Fibroblast of skin of left biceps (primary cell): Measurements from ENCODE around the gene PMS2.
"Not testable (repeated sequence)": the region's sequence is repeated elsewhere in the genome, so short reads cannot be mapped to it uniquely, and the experiment has no call there.

Experiments
- DNase-seq, 2 experiments: peaks; one replicate each; pipeline ENCODE4 v3.0.0-alpha.2; 2013; ENCODE audit warnings: low read depth in 2 of 2

Gene PMS2

DNA sequence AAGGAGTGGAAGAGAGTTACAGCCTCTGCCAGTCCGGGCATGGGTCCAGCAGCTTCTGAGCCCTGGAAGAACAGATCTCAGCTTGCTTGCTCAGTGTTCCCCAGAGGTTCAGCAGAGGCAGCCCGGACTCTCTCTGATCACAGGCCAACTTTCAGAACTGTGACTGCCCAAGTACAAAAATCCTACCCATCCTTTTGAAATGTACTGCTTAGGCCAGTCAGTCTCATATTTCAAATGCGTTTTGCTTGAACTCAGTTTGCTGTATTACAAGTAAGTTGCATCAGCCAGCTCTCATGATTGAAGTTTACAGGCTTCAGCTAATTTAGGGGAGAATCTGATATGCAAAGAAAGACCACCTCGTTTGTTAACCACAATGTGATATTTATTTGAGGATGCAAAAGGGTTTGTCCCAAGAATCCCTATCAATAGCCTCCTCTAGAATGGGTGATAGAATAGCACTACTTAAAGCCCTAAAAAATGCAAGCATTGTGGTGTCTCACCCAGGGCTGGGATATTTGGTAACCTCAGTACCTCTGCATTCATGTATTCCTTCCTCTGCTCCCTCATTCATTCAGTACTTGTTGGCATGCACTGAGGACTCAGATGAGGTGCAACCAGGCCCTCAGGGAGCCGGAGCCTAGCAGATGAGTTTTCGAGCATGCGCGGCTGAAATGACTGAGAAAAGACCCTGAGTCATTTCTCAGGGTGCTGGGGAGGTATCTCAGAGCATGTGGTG, 7.2 kb upstream of the PMS2 start:
- peak; percentile 88 to 91 for DNase-seq

DNA sequence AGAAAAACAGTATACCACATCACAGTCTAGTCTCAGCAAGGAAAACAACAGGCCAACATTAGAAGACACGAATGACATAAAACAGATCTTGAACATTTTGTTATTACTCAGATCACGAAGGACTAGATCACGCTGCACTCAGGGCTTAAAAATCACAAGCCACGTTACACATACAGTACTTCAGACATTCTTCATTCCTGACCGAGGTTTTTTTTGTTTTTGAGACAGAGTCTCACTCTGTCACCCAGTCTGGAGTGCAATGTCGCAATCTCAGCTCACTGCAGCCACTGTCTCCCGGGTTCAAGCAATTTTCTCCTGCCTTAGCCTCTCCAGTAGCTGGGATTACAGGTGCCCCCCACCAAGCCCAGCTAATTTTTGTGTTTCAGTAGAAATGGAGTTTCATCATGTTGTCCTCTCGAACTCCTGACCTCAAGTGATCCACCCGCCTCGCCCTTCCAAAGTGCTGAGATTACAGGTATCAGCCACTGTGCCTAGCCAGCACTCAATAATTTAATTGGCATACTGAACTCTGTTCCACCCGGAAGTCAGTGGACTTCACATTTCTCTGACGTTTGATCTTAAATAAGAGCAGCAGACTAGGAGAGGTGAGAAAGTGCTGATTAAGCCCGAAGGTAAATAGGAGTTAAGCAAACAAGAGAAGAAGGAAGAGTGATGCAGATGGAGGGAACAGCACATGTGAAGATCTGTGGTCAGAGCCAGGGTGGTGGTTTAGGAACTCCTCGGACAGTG, 3.7 kb upstream of the PMS2 start:
- no peak for DNase-seq

DNA sequence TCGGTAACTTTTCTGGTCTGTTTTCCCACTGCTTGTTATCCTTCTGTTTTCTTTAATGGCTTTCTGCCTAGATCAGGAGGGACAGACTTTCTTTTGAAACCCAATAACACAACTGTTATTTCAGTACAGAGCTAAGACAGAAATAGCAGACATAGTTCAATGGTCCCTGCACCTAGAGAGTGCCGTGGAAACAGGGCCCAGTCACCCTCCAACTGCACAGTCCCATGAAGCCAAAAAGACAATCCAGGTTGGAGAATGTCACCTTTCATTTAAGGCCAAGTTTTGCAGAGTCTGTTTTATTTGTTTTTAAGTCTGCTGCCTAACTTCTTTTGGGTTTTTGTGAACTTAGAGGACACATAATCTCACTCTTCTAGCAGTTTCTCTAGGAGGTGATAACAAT, 2.7 kb upstream of the PMS2 start:
- no peak for DNase-seq

DNA sequence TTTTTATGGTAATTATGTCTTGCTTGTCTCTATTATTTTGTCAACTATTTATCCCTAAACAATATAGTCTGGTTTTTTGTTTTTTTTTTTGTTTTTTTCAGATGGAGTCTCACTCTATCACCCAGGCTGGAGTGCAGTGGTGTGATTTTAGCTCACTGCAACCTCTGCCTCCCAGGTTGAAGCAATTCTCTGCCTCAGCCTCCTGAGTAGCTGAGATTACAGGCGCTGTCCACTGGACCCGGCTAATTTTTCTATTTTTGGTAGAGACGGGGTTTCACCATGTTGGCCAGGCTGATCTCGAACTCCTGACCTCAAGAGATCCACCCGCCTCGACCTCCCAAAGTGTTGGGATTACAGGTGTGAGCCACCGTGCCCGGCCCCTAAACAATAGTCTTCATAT, 1.5 kb upstream of the PMS2 start:
- DNase-seq, result not testable (repeated sequence)

DNA sequence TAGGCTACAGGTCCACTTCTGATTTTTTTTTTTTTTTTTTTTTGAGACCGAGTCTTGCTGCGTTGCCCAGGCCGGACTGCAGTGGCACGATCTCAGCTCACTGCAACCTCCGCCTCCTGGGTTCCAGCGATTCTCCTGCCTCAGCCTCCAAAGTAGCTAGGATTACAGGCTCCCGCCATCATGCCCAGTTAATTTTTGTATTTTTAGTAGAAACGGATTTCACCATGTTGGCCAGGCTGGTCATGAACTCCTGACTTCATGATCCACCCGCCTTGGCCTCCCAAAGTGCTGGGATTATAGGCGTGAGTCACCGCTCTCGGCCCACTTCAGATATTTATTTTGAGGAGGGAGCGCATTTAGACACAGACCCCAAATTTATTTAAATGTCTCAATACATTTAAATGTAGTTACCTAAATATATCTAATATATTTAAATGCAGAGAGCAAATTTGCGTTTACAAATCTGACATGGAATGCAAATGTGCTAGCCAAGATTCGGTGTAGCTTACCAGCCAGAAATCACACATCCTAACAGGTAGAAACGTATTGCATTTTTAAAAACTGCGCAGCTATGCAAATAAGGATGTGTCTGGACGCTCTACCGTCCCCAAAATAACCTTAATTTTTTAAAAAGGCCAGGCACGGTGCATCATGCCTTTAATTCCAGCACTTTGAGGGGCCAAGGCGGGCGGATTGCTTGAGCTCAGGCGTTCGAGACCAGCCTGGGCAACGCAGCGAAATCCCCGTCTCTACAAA, 836 bp downstream of the PMS2 start:
- not testable (repeated sequence) for DNase-seq

DNA sequence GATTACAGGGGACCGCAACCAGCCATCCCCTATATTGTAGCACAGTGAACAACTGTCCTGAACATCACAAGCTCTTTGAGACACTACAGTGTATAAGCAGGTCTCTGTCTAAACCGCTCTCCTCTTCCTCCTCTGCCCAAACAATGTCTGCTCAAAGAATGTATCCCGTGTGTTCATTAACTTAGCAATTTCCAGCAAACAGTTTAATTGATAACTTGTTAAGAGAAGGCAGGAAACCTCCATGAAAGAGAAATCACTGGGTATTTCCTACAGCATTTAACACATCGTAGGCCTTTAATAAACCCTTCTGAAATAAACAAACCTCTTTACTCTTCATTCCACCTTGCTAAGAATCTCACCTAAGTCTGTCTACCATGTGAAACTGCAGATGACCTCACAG, 1.5 kb downstream of the PMS2 start:
- DNase-seq, result no peak

DNA sequence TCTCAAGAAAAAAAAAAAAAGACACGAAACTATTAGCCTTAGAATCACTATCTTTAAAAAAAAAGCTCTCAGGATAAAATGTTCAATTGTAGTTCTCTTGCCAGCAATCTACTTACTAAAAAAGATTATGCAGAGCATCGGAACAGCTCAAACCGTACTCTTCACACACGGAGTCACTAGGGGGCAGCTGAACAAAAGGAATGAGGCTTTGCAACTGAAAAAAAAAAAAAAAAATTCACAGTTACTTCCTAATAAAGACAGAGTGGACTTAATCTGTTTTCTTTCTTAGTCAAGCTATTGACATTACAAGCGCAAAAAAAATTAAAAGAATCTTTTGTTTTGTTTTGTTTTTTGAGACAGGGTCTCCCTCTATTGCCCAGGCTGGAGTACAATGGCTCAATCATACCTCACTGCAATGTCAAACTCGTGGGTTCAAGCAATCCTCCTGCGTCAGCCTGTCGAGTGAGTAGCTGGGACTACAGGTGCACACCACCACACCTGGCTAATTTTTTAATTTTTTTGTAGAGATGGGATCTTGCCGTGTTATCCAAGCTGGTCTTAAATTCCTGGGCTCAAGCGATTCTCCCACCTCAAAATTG, 11.5 kb downstream of the PMS2 start:
- peak; percentile 14 to 29 for DNase-seq

DNA sequence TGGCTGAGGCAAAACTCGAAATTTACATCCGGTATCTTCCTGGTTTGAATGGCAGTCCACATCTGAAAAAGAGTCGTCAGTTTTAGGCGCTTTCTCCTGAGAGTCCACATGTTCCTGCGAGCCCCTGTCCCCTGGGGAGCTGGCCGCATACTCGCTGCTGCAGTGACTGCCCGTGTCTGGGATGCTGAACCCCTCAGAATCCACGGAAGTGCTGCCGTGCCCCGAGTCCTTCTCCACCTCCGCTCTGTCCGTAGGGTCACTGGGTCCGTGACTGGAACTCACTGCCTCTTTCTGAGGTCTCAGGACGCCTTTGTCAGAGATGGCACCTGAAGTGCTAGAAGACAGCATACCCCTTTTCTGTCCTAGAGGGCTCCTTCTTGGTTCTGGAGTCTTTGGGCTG, 21.8 kb downstream of the PMS2 start:
- not testable (repeated sequence) for DNase-seq

DNA sequence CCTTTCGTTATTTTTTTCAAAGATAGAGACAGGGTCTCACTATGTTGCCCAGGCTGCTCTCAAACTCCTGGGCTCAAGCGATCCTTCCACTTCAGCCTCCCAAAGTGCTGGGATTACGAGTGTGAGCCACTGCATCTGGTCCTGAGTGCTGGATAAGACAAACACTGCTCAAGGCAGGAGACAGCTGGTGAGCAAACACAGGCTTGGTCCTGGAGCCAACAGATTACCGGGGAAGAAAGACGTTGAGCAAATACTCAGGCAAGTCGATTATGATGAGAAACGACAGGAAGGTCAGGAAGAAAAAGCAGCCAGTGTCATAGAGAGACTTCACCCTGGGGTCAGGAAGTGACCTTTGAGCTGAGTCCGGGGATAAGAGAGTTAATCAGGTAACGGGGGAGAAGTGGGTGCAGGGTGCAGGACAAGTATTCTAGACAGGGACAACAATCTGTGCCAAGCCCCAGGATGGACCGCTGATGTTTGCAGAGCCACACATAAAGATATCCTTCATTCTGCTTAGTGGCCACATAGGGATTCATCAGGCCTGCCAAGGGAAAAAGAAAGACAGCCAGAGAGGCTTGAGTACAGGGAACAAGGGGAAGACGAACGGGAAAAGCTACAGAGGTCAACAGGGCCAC, 29.1 kb downstream of the PMS2 start:
- not testable (repeated sequence) for DNase-seq

DNA sequence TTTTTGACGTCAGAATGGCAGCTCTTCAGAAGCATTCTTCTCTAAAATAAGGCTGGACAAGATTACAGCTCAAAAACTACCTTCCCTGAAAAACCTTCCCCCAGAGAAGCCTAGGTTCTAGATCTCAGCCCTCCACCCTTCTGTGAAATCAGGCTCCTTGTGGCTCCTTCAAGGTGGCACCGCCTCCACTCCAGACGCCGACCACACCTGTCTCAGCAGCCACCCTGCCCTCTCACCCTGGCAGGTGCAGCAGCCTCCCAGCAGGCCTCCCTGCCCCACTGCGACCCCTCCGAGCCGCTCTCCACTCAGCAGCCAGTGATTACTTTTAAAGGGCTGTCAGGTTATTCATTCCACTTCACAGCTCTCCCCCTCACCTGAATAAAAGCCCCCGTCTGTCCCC, 35.3 kb downstream of the PMS2 start:
- not testable (repeated sequence) for DNase-seq

DNA sequence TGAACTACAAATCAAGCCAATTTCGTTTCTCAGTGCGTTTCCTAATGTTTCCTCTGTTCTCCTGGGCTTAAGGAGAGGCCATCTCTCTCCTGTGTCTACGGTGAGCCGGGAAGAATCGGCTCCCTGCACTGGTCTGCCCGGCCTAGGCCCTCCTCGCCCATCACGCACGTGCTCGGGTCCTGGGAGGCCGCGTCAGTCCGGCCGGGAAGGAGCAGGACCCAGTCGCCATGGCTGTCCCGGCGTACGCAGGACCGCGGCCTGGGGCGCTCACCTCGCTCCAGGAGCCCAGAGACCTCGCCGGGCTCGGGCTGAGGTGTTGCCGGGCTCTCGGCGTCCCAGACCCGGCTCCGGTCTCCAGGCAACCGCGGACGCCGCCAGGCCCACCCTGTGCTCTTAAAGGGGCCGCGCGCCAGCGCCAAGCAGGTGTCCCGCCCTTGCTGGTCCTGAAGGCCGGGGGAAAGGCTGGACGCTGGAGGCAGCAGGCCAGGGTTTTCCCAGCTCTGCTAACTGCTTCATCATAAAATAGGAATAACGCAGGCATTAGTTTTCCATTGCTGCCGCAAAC, 38.4 kb downstream of the PMS2 start, which contains the start of gene RSPH10B:
TSS of gene RSPH10B (minus strand) at position 343 of the 565 bp plus-strand sequence. CDS start 3,573 bp downstream, outside the sequence.
- DNase-seq, result not testable (repeated sequence)

DNA sequence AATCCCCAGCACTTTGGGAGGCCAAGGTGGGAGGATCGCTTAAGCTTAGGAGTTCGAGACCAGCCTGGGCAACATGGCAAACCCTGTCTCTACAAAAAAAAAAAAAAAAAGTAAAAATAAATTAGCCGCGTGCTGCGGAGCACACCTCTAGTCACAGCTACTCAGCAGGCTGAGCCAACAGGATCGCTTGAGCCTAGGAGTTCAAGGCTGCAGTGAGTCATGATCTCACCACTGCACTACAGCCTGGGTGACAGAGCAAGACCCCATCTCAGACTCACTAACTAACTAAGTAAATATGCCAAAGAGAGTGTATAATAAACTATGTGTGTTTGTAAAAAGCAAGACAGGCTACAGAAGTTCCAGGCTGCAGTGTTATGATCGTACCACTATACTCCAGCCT, 45.0 kb downstream of the PMS2 start:
- DNase-seq, result not testable (repeated sequence)

DNA sequence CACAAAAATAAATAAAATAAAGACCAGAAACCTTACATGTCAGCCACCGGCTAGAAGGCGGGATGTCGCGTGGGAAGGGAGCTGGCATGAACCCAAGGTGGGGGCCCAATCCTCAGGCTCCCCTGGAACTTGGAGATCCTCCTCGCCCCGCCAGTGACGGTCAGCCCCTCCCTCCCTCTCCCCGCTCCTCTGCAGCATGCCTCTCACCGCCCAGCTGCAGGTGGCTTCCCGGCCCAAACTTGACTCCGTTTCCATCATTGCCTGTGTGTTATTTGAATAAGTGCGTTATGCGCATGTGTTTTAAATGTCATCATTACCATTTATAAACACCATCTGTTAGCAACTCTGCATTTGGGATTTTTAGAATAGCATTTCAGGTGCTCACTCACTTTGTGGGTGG, 45.6 kb downstream of the PMS2 start:
- DNase-seq, result not testable (repeated sequence)

DNA sequence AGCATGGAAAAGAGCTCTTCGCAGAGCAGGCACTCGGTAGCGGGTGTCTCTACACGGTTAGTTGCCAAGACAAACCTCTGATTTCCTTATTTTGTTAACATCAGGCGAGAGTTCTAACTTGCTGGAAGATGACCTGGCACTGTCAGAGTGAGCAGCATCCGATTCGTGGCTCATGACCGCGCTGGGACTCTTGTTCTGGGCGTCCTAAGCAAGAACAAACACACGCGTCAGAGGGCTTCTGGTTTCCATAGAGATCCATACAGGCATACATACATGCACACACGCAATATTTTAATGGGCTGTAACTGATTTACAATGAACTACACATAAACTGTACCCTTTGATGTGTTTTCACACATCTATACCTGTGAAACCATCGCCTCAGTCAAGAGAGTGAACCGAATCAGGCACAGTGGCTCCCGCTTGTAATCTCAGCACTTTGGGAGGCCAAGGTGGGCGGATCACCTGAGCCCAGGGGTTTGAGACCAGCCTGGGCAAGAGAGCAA, 73.9 kb downstream of the PMS2 start:
- not testable (repeated sequence) for DNase-seq

DNA sequence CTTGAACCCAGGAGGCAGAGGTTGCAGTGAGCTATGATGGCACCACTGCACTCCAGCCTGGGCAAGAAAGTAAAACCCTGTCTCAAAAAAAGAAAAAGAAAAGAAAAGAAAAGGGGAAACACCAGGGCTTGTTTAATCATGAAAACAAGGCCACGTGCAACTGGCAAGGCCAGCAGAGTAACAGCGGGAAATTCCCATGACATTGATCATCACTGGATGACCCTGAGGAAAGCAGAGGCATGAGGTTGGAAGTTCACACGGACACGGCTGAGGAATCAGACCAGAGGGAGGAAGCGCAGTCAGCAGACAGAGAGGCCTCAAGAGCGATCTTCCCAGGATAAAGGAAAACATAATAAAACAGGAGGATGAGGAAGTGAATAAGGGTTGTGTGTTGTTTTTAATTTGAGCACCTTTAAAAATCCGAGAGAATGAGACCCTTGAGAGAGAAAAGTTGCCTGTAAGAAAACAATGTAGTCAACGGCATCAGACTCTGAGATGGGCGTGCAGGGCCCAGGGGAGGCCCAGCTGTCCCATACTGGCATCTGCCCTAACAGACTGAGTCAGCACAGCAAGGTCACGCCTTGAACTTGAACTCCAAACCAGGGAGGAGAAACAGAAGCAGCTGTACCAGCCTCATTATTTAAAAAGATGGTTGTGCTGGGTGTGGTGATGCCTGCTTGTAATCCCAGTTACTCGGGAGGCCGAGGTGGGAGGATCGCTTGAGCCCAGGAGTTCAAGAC, 76.8 kb downstream of the PMS2 start:
- DNase-seq, result not testable (repeated sequence)

DNA sequence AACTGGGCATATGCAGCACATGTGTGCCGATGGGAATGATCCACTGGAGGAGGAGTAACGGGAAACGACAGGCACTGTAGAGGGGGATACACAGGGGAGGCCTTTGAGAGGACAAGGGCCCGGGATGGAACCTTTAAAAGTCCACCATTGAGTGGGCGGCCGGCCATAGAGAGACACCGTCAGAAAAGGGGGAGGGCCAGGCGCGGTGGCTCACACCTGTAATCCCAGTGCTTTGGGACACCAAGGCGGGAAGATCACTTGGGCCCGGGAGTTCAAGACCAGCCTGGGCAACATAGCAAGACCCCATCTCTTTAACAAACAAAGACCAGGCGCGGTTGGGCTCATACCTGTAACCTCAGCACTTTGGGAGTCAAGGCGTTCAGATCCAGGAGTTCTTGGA, 77.6 kb downstream of the PMS2 start:
- not testable (repeated sequence) for DNase-seq

DNA sequence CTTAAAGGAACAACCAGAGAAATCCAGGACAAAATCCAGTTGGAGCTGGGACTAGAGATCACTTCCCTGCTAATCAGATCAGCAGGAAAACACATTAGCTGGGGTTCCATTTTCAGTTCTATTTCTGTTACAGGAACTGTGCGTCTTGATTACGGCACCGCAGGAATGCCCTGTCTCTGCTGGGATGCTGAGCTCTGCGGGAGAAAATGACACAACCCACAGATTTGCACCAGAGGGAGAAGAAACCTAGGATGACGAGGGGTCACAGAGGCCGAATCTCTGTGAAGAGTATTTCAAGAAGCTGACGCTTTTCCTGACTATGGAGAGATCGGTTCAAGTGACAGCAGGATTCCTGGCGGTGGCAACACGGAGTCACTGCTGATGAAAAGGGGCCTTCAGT, 78.6 kb downstream of the PMS2 start:
- not testable (repeated sequence) for DNase-seq

DNA sequence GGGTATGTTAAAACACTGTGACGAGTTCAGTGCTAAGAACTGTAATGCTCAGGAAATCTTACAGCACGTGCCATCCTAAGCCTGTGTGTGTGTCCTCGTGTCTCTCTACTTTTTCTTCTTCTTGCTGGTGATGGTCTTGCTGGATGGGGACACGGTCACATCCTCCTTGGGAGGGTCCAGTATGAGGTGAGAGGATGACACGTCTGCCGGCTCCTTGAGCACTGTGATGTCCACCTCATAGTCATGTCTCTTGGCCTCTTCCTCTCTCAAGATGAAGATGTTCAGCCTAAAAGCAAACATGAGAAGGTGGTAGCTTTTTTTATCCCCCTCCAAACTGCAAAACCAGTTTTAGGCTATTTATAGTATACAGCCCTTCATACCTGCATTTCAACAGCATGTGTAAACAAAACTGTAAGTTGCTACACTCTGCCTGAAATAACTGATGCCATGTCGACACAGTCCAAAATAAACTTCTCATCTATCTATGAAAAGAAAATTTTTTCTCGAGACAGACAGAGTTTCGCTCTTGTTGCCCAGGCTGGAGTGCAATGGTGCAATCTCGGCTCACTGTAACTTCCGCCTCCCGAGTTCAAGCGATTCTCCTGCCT, 82.5 kb downstream of the PMS2 start:
- DNase-seq, result not testable (repeated sequence)

DNA sequence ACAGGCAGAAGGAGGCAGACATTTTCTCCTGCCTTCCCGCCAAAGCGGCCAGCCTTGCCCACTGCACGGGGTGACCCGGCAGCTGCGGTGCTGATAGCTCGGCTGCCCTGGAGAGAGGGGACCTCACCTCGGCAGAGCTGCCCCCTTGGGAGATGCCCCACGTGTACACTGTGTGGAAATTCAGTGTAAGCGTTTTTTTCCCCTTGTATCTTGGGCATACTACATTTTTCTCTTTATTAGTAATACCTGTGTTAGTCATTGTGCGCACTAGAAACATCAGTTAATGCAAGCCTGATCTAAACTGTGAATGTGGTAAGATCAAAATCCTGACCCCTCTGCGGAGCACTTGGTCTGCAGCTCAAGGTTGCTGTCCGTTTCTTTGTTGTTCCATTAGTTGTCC, 84.2 kb downstream of the PMS2 start:
- not testable (repeated sequence) for DNase-seq

DNA sequence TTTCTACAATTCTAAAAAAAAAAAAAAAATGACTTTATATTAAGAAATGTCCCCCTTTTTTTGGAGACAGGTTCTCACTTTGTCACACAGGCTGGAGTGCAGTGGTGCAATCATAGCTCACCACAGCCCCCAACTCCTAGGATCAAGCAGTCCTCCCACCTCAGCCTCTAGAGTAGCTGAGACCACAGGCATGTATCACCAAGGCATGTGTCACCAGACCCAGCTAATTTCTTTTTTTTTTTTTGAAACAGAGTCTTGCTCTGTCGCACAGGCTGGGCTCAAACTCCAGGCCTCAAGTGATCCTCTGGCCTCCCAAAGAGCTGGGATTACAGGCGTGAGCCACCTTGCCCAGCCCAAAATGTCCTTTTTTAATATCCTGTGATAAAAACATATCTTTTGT, 84.7 kb downstream of the PMS2 start:
- DNase-seq, result not testable (repeated sequence)
